Lower lobe of right lung (tissue), 2 donors: ENCODE data around the gene OR2G6. TPM values are rescaled to one million over a fixed set of nuclear protein-coding genes. Genes with fewer than 3 reads are reported as not detected.
"Not testable (repeated sequence)": the region's sequence is repeated elsewhere in the genome, so short reads cannot be mapped to it uniquely, and the experiment has no call there.

Experiments
- ATAC-seq, 2 donors: fragments of 200-7000 bp; cut with Tn5 transposase; one replicate each; pipeline ENCODE4 v1.9.1; 2020 to 2022; ENCODE audit warnings: mild to moderate bottlenecking in 2 of 2, moderate library complexity in 2 of 2
- DNase-seq: peaks from one replicate; pipeline ENCODE4 v3.0.0-alpha.2; 2020
- H3K27ac ChIP-seq: fragments of 200-600 bp; one replicate; pipeline ENCODE4 v1.8.0; 2022
- H3K27me3 ChIP-seq: fragments of 200-600 bp; one replicate; pipeline ENCODE4 v1.8.0; 2022; ENCODE audit warnings: low read depth
- H3K36me3 ChIP-seq: fragments of 200-600 bp; one replicate; pipeline ENCODE4 v1.8.0; 2022; ENCODE audit warnings: mild to moderate bottlenecking
- H3K4me1 ChIP-seq: fragments of 200-600 bp; one replicate; pipeline ENCODE4 v1.8.0; 2022
- H3K4me3 ChIP-seq: fragments of 200-600 bp; one replicate; pipeline ENCODE4 v1.8.0; 2022; ENCODE audit warnings: mild to moderate bottlenecking
- H3K9me3 ChIP-seq: fragments of 200-600 bp; one replicate; pipeline ENCODE4 v1.8.0; 2022
- CTCF ChIP-seq: fragments of 200-600 bp; IDR thresholded peaks from one replicate; pipeline ENCODE4 v1.8.0; 2022; ENCODE audit warnings: antibody characterized with exemption, mild to moderate bottlenecking
- intact Hi-C: fragments of 100-400 bp; cut with DNase I; formaldehyde crosslinking; loops from one replicate; pipeline ENCODE4 v1.11.0; 2022
- long read RNA-seq: library from polyadenylated mRNA; unstranded; transcript quantifications from one replicate; pipeline ENCODE4 v2.0.0, GENCODE V29; 2021
- total RNA-seq: library from RNA; stranded (reverse); fragmentation: NEBNext Ultra II Directional; extraction: Animal tissue kit (Norgen Biotek cat#: 25700); gene quantifications from one replicate; pipeline ENCODE4 v1.2.1, GENCODE V29; 2021
- donor health status: DM: no; HTN: yes; CAD: no; lungs with severe emphysema.

OR2G6 gene
- not detected for total RNA-seq
- long read RNA-seq = 0 reads

GRCh38 chr1:248507773-248508172 lies at the start of gene OR2G6:
Gene OR2G6 (plus strand): TSS chr1:248508073. CDS start chr1:248521647, 13,574 bp downstream.
- not testable (repeated sequence) for H3K27ac ChIP-seq

GRCh38 chr1:248459117-248459516 lies 48.8 kb upstream of the OR2G6 start:
- H3K36me3 ChIP-seq, H3K9me3 ChIP-seq, H3K27me3 ChIP-seq, intact Hi-C loops, H3K27ac ChIP-seq, H3K4me1 ChIP-seq, DNase-seq, ATAC-seq, H3K4me3 ChIP-seq: not testable (repeated sequence)

More at GRCh38 chr1:248507773-248508172, at the start of gene OR2G6:
- H3K27me3 ChIP-seq, intact Hi-C loops, H3K36me3 ChIP-seq, ATAC-seq, H3K9me3 ChIP-seq, DNase-seq, H3K4me1 ChIP-seq, H3K4me3 ChIP-seq: not testable (repeated sequence)

GRCh38 chr1:248471154-248471553 lies 36.7 kb upstream of the OR2G6 start:
- H3K27me3 ChIP-seq = no peaks in the 10 kb centered on the region
- DNase-seq (no peak), ATAC-seq (no peak)
- intact Hi-C loops = no loop called here
- H3K4me3 ChIP-seq = no peak overlapping the region
- no peaks in the 10 kb centered on the region for H3K4me1 ChIP-seq
- H3K36me3 ChIP-seq = no peaks in the 10 kb centered on the region
- H3K27ac ChIP-seq = no peak overlapping the region
- TF ChIP-seq CTCF = no peak
- H3K9me3 ChIP-seq = no peaks in the 10 kb centered on the region

GRCh38 chr1:248472111-248472510 lies 35.8 kb upstream of the OR2G6 start:
- intact Hi-C loops, DNase-seq: not testable (repeated sequence)

GRCh38 chr1:248473051-248473450 lies 34.8 kb upstream of the OR2G6 start, which contains the start of gene OR2T3:
Gene OR2T3 (plus strand): TSS chr1:248473351. CDS start chr1:248473351, 0 bp downstream.
- H3K4me1 ChIP-seq, H3K27ac ChIP-seq, H3K9me3 ChIP-seq, H3K4me3 ChIP-seq, DNase-seq, H3K27me3 ChIP-seq, ATAC-seq, H3K36me3 ChIP-seq, intact Hi-C loops: not testable (repeated sequence)

More at GRCh38 chr1:248472111-248472510, 35.8 kb upstream of the OR2G6 start:
- not testable (repeated sequence) for H3K27me3 ChIP-seq, ATAC-seq, H3K4me1 ChIP-seq, H3K36me3 ChIP-seq, H3K27ac ChIP-seq, H3K9me3 ChIP-seq, H3K4me3 ChIP-seq

GRCh38 chr1:248475660-248476059 lies 32.2 kb upstream of the OR2G6 start:
- H3K4me1 ChIP-seq, intact Hi-C loops: not testable (repeated sequence)

GRCh38 chr1:248481686-248482579 lies 25.9 kb upstream of the OR2G6 start:
- H3K4me3 ChIP-seq, H3K9me3 ChIP-seq, H3K27ac ChIP-seq, ATAC-seq, intact Hi-C loops, H3K36me3 ChIP-seq, H3K27me3 ChIP-seq, DNase-seq, H3K4me1 ChIP-seq: not testable (repeated sequence)

More at GRCh38 chr1:248475660-248476059, 32.2 kb upstream of the OR2G6 start:
- not testable (repeated sequence) for DNase-seq, H3K9me3 ChIP-seq, H3K27ac ChIP-seq, ATAC-seq, H3K27me3 ChIP-seq, H3K4me3 ChIP-seq, H3K36me3 ChIP-seq

GRCh38 chr1:248488289-248488688 lies 19.6 kb upstream of the OR2G6 start, which contains the start of gene OR2T5:
Gene OR2T5 (plus strand): TSS chr1:248488589. CDS start chr1:248488589, 0 bp downstream.
- ATAC-seq, intact Hi-C loops: not testable (repeated sequence)

GRCh38 chr1:248496661-248497060 lies 11.2 kb upstream of the OR2G6 start:
- H3K4me1 ChIP-seq, H3K9me3 ChIP-seq, intact Hi-C loops: not testable (repeated sequence)

More at GRCh38 chr1:248488289-248488688, 19.6 kb upstream of the OR2G6 start, which contains the start of gene OR2T5:
- H3K27ac ChIP-seq, H3K36me3 ChIP-seq, DNase-seq, H3K9me3 ChIP-seq, H3K4me1 ChIP-seq, H3K27me3 ChIP-seq, H3K4me3 ChIP-seq: not testable (repeated sequence)

GRCh38 chr1:248500305-248501035 lies 7.4 kb upstream of the OR2G6 start:
- H3K4me3 ChIP-seq, intact Hi-C loops, H3K27ac ChIP-seq, DNase-seq, H3K36me3 ChIP-seq, H3K9me3 ChIP-seq, H3K4me1 ChIP-seq, H3K27me3 ChIP-seq: not testable (repeated sequence)
- peak in 1 of 2 donors; percentile 39 for ATAC-seq

More at GRCh38 chr1:248496661-248497060, 11.2 kb upstream of the OR2G6 start:
- not testable (repeated sequence) for ATAC-seq, H3K4me3 ChIP-seq, H3K36me3 ChIP-seq, H3K27me3 ChIP-seq, H3K27ac ChIP-seq, DNase-seq

- intact Hi-C loops, H3K36me3 ChIP-seq, H3K27me3 ChIP-seq, ATAC-seq, H3K27ac ChIP-seq, H3K9me3 ChIP-seq, H3K4me3 ChIP-seq, DNase-seq, H3K4me1 ChIP-seq: not testable (repeated sequence)
Observed at GRCh38 chr1:248510217-248510616, 2.3 kb downstream of the OR2G6 start.
